ENCODE data around the gene ZNF845.

- TF ChIP-seq CTCF (IDR thresholded peaks at IDR 0.05; ENCODE audit: insufficient read depth, low read length) (no peak), REST (IDR thresholded peaks at IDR 0.05; ENCODE audit: insufficient replicate concordance, low read depth) (no peak), SPI1 (IDR thresholded peaks at IDR 0.05; ENCODE audit: borderline replicate concordance, low read depth) (no peak), POLR2AphosphoS5 (IDR thresholded peaks at IDR 0.05; ENCODE audit: low read depth) (no peak)
Observed at GRCh38 chr19:53394522-53394973, 61.0 kb downstream of the ZNF845 start.

Measured in HL-60 (cell line).